ENCODE measurements around the gene CATSPER1. TPM values are rescaled to one million over a fixed set of nuclear protein-coding genes. Genes with fewer than 3 reads are reported as not detected.

Gene CATSPER1
- polyA plus RNA-seq, 1 experiment, result 0.69 TPM

DNA sequence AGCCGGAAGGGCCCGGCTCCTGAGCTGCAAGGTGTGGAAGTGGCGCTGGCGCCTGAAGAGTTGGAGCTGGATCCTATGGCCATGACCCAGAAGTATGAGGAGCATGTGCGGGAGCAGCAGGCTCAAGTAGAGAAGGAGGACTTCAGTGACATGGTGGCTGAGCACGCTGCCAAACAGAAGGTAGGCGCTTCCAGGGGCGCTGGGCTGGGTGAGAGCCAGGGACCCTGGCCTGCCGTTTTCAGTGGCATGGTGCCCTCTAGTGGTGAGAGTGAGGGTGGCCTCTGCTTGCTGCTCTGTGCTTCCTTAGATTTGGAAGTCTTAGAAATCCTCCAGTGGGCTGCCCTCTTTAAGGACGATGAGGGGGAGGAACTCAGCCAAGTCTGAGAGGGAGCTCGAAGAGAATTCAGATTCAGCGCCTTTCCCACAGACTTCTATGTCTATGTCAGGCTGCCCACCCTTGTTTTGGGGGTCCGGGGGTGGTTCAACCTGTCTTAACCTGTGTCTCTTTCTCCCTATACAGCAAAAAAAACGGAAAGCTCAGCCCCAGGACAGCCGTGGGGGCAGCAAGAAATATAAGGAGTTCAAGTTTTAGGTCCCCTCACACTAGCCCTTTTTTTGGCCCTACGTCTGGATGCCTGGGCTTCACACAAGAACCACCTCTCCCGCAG lies 42.0 kb upstream of the CATSPER1 start:
- no peak for DNase-seq (ENCODE audit: low read depth)
- Histone ChIP-seq H3K27me3 (ENCODE audit: control insufficient read depth, insufficient read depth, low read length) (no peaks in the 10 kb centered on the region), H3K4me3 (ENCODE audit: low read depth, low read length) (no peak overlapping the region), H3K36me3 (ENCODE audit: control insufficient read depth, insufficient read depth, low read length) (peaks cover 32% of the 10 kb centered on the region)
- TF ChIP-seq, protein P1, sequence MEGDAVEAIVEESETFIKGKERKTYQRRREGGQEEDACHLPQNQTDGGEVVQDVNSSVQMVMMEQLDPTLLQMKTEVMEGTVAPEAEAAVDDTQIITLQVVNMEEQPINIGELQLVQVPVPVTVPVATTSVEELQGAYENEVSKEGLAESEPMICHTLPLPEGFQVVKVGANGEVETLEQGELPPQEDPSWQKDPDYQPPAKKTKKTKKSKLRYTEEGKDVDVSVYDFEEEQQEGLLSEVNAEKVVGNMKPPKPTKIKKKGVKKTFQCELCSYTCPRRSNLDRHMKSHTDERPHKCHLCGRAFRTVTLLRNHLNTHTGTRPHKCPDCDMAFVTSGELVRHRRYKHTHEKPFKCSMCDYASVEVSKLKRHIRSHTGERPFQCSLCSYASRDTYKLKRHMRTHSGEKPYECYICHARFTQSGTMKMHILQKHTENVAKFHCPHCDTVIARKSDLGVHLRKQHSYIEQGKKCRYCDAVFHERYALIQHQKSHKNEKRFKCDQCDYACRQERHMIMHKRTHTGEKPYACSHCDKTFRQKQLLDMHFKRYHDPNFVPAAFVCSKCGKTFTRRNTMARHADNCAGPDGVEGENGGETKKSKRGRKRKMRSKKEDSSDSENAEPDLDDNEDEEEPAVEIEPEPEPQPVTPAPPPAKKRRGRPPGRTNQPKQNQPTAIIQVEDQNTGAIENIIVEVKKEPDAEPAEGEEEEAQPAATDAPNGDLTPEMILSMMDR (IDR thresholded peaks at IDR 0.05; ENCODE audit: insufficient read depth, low read depth, low read length), result peak; percentile 94
- ChIA-PET POLR2A (no interaction called here), CTCF (interaction anchor here (0.7 to 5.2 kb wide), 24 partner anchors 11 to 288 kb away, joined by 3 to 125 read pairs (median 4); partner anchors contain the start of gene SF3B2)

DNA sequence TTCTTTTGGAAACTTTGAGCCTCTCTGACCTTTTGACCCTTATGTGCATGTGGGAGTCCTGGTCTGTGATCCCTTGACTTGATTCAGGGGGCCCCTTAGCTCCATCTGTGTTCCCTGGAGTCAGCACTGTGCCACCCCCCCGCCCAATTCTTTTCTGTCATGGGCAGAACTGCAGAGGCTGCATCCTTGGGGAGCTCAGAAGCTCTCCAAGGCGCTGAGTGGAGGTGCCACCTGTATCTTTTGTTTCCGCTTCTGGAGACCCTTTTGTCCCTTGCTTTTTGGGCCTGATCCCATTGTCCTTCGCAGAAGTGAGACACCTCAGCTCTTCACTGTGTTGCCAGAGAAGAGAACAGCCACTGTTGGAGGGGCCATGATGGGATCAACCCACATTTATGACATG lies 41.4 kb upstream of the CATSPER1 start:
- CTCF ChIA-PET, result interaction anchor here (0.9 to 5.2 kb wide), 14 partner anchors 11 to 196 kb away, joined by 3 to 125 read pairs (median 5); partner anchors contain the start of genes FIBP and SF3B2
- Histone ChIP-seq H3K27me3 (ENCODE audit: control insufficient read depth, insufficient read depth, low read length) (no peaks in the 10 kb centered on the region), H3K4me3 (ENCODE audit: low read depth, low read length) (no peak overlapping the region), H3K36me3 (ENCODE audit: control insufficient read depth, insufficient read depth, low read length) (peaks cover 34% of the 10 kb centered on the region)
- no peak for DNase-seq (ENCODE audit: low read depth)
- POLR2A ChIA-PET, result no interaction called here
- TF ChIP-seq, protein P1 (IDR thresholded peaks at IDR 0.05; ENCODE audit: insufficient read depth, low read depth, low read length), result no peak

DNA sequence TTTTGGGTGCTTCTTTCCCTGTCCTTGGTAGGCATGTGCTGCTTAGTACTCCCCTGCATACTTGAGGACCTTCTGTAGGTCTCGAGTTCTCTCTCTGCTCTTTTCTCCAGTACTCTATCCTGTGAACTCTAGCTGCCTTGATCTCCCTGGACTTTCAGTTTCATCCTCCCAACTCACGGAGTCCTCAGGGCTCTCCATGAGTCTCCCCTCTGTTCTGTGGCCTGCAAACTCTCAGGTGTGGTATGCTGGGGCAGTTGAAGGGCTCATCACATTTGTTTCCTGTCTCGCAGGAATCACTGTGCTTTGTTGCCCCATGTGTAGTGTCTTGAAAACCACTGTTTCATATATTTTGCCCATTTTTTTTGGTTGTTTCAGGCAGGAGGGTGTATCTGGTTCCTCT lies 40.5 kb upstream of the CATSPER1 start:
- TF ChIP-seq, protein P1 (IDR thresholded peaks at IDR 0.05; ENCODE audit: insufficient read depth, low read depth, low read length), result no peak
- no peak for DNase-seq (ENCODE audit: low read depth)
- H3K36me3 ChIP-seq (ENCODE audit: control insufficient read depth, insufficient read depth, low read length), result peaks cover 35% of the 10 kb centered on the region
- CTCF ChIA-PET, result interaction anchor here (1.0 to 5.2 kb wide), 2 partner anchors 11 to 16 kb away, joined by 3 to 125 read pairs; partner anchors contain the start of gene SF3B2
- POLR2A ChIA-PET, result no interaction called here
- no peaks in the 10 kb centered on the region for H3K27me3 ChIP-seq (ENCODE audit: control insufficient read depth, insufficient read depth, low read length)
- H3K4me3 ChIP-seq (ENCODE audit: low read depth, low read length), result no peak overlapping the region

DNA sequence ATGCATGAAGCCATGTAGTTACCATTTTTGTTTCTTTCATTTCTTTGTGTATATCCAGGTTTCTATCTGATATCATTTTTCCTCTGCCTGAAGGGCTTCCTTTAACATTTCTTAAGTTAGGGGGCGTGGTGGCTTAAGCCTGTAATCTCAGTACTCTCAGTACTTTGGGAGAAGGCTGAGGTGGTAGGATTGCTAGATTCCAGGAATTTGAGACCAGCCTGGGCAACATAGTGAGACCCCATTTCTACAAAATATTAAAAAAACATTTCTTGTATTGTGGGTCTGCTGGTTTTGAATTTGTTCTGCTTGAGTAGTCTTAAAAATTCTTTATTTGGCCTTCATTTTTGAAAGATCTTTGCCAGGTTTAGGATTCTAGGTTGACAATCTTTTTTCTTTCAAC lies 38.3 kb upstream of the CATSPER1 start:
- TF ChIP-seq, protein P1 (IDR thresholded peaks at IDR 0.05; ENCODE audit: insufficient read depth, low read depth, low read length), result no peak
- ChIA-PET POLR2A (no interaction called here), CTCF (no interaction called here)
- DNase-seq (ENCODE audit: low read depth), result no peak
- Histone ChIP-seq H3K36me3 (ENCODE audit: control insufficient read depth, insufficient read depth, low read length) (peaks cover 47% of the 10 kb centered on the region), H3K4me3 (ENCODE audit: low read depth, low read length) (no peak overlapping the region), H3K27me3 (ENCODE audit: control insufficient read depth, insufficient read depth, low read length) (no peaks in the 10 kb centered on the region)

GRCh38 chr11:66063900-66064299 lies 37.6 kb upstream of the CATSPER1 start:
- H3K27me3 ChIP-seq (ENCODE audit: control insufficient read depth, insufficient read depth, low read length), result no peaks in the 10 kb centered on the region
- peaks cover 49% of the 10 kb centered on the region for H3K36me3 ChIP-seq (ENCODE audit: control insufficient read depth, insufficient read depth, low read length)
- CTCF ChIA-PET, result interaction anchor here (1.4 kb wide), 1 partner anchor 11 kb away, joined by 5 read pairs; the partner anchor contains the start of gene SF3B2
- POLR2A ChIA-PET, result no interaction called here
- no peak overlapping the region for H3K4me3 ChIP-seq (ENCODE audit: low read depth, low read length)
- TF ChIP-seq, protein P1 (IDR thresholded peaks at IDR 0.05; ENCODE audit: insufficient read depth, low read depth, low read length), result no peak
- no peak for DNase-seq (ENCODE audit: low read depth)

Data from BJ (cell line).